Activated naive CD8-positive, alpha-beta T cell (primary cell): Measurements from ENCODE around the gene DGCR8.

Experiments used
- H3K27ac Mint-ChIP-seq: one replicate; pipeline ENCODE4 v1.8.0; 2021; ENCODE audit warnings: mixed read lengths
- H3K27me3 Mint-ChIP-seq: one replicate; pipeline ENCODE4 v1.8.0; 2021; ENCODE audit warnings: mixed read lengths
- H3K36me3 Mint-ChIP-seq: one replicate; pipeline ENCODE4 v1.8.0; 2021; ENCODE audit warnings: mixed read lengths
- H3K4me1 Mint-ChIP-seq: one replicate; pipeline ENCODE4 v1.8.0; 2021; ENCODE audit warnings: low read depth, mixed read lengths
- H3K4me3 Mint-ChIP-seq: one replicate; pipeline ENCODE4 v1.8.0; 2021; ENCODE audit warnings: mild to moderate bottlenecking, mixed read lengths
- H3K9me3 Mint-ChIP-seq: one replicate; pipeline ENCODE4 v1.8.0; 2021; ENCODE audit warnings: low read depth, mixed read lengths

Gene DGCR8

DNA sequence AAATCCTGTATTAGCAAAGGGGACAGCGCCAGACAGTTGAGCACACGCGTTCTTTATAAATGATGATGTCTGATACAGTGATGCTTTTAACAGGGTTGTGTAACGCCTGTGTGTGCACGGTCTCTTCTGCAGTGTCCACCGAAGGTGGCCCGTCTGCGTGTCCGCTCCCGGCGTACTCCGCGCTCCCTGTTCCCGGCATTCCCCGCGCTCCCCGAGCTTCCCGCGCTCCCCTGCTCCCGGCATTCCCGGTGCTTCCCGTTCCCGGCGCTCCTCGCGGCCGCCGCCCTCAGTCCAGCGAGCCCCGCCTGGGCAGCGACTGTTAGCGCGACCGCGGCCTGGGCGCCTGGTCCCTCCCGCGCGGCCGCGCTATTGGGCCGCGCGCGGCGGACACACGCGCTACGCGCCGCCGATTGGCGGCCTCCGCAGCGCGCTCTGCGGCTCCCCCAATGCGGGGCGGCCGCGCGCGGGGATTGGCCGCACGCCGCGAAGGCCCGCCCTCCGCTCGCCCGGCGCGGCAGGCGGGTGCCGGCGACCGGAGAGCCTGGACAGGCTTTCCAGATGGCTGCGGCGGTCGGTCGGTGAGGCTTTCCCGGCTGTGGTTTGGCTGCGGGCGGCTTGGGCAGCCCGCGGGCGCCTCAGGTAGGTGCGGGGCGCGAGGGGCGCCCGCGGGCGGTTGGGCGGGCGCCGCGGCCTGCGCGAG is at the start of gene DGCR8:
Gene DGCR8 (plus strand): TSS at position 497 of the 700 bp plus-strand sequence. CDS start 5,723 bp downstream, outside the sequence.
- peaks cover 38% of the 10 kb centered on the region for H3K4me1 Mint-ChIP-seq
- H3K36me3 Mint-ChIP-seq: no peaks in the 10 kb centered on the region
- H3K27ac Mint-ChIP-seq: peak within 1 kb of the TSS; percentile 85
- no peaks in the 10 kb centered on the region for H3K27me3 Mint-ChIP-seq
- H3K9me3 Mint-ChIP-seq: no peaks in the 10 kb centered on the region
- peak within 1 kb of the TSS; percentile 90 for H3K4me3 Mint-ChIP-seq

DNA sequence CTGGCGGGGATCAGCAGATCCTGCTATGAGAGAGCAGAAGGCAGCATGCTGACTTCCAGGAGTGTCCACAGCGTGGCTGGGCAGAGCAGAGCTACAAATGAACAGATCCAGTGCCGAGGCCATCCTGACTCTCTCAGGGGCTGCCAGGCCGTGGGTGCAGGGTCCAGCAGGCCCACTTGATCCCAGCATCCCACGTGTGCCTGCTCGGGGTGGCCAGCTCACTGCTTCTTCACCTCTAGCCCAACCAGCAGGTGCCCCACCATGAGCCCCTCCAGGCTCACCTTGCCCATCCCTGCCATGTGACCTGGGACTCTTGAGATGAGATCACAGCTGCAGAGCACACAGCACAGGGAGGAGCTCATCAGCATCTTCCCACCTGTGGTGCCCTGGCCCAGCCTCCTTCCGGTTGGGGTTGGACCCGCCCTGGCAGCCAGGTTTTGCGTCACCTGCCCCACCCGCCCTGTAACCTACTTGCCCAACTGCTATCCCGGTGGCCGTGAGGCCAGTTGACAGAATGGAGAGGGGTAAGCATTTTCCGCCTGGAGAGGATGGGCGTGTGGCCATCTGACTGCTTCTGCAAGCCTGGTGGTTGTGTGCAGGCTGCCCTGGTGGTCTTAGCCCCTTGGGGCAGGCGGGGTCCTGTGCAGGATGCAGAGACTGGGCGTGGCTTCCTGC is 48.2 kb upstream of the DGCR8 start:
- Mint-ChIP-seq H3K4me1 (peaks cover 14% of the 10 kb centered on the region), H3K9me3 (no peaks in the 10 kb centered on the region), H3K4me3 (no peak overlapping the region), H3K36me3 (no peaks in the 10 kb centered on the region), H3K27me3 (no peaks in the 10 kb centered on the region), H3K27ac (no peak overlapping the region)

DNA sequence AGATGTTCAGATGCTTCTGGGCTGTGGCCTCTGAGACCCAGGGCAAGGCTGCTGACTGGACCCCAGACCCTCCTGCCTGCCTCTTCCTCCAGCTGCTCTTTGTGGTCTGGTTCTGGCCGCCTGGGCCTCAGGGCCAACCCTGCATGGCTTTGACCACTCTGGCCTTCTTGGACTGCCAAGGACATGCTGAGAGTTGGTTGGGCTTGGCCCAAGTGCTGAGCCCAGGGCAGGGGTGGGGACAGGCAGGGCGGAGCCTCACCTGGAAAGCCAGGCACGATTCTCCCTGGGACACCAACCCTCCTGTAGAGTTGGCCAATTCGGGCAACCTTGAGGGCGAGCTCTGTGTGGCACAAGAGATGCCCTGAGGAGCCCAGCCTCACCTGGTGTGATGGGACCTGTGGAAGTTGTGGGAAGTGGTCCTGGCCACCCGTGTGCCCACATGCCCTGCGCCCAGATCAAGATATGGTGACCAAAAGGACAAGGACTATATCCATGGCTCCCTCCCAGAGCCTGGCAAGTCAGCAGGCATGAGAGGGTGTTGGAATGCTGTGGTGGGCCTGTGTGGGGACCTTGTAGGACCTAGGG is 47.5 kb upstream of the DGCR8 start:
- no peaks in the 10 kb centered on the region for H3K9me3 Mint-ChIP-seq
- no peak overlapping the region for H3K4me3 Mint-ChIP-seq
- no peaks in the 10 kb centered on the region for H3K27me3 Mint-ChIP-seq
- H3K4me1 Mint-ChIP-seq: peaks cover 12% of the 10 kb centered on the region
- H3K36me3 Mint-ChIP-seq: no peaks in the 10 kb centered on the region
- H3K27ac Mint-ChIP-seq: no peak overlapping the region

DNA sequence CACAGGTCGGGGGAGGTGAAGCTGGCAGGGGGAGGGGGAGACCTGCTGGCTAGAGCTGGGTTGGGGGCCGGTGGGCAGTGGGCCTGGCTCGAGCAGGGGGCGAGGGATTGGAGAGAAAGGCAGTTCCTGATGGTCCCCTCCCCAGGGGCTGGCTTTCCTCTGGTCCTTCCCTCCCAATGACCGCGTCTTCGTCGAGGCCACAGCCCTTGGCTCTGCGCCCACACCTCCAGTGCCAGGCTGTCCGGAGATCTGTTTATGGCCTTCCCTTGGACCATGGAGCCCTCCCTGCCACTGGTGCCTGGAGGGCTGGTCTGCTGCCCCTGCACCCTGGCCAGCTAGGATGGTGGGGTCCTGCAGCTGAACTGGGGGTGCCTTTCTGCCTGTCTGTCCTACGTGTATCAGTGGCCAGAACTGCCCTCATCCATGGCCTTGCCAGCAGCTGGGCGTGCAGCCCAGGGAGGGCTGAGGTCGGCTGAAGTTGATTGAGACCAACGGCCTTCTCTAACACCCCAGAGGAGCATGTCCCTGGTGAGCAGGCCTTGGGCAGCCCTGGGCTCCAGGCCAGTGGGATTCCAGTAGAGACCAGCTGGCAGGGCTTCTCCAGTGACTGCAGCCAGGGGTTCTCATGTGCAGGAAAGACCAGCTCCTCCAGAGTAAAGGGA is 46.9 kb upstream of the DGCR8 start:
- H3K9me3 Mint-ChIP-seq: no peaks in the 10 kb centered on the region
- H3K36me3 Mint-ChIP-seq: no peaks in the 10 kb centered on the region
- H3K27ac Mint-ChIP-seq: no peak overlapping the region
- H3K27me3 Mint-ChIP-seq: no peaks in the 10 kb centered on the region
- H3K4me1 Mint-ChIP-seq: peaks cover 12% of the 10 kb centered on the region
- no peak overlapping the region for H3K4me3 Mint-ChIP-seq

DNA sequence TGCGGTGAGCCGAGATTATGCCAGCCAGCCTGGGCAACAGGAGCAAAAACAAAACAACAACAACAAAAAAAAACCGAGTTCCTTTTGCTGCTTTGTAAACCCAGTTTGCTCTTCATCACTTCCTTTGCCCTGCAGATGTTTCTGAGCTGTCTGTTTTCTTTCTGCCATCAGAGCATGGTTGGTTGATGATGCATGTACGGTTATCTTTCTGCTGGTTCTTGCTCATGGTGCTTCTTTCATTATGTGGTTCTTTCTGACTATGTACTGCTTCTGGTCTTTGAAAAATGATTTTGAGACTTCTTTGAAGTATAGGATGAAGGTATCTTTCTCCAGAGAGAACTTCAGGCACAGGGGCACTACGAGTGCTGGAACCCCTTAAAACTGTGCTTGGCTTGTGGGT is 45.9 kb upstream of the DGCR8 start:
- Mint-ChIP-seq H3K4me1 (peaks cover 12% of the 10 kb centered on the region), H3K27me3 (no peaks in the 10 kb centered on the region), H3K9me3 (no peaks in the 10 kb centered on the region), H3K27ac (no peak overlapping the region), H3K36me3 (no peaks in the 10 kb centered on the region), H3K4me3 (no peak overlapping the region)

DNA sequence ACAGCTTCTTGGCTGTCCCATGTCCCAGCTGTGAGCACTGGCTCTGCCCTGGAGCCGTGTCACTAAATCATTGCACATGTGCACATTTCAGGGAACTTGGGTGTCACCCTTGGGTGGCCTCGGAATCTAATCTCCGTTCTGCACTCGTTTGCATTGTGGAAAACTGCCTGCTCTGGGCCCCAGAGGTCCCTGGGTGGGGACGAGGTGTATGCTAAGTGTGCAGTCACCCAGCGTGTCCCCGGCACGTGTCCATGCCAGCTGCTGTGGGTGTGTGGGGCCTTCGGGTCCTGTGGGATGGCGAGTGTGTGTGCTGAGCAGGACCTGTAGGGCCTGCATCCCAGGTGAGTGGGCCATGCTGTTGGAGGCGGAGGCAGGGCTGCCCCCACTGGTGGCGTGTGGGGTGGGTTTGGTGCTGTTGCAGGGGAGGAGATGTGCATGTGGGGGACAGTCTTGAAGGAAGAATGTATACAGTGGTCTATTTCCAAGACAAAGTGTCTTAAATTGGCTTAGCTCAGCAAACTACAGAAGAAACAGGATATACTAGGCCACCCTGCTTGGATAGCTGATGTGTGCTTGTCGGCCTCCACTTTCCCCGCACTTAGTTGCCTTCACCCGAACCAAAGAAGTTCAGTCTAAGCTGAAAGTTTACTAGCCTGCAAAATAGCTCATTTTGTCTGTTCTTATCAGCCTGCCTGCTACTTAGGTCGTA is 44.5 kb upstream of the DGCR8 start:
- H3K36me3 Mint-ChIP-seq: no peaks in the 10 kb centered on the region
- H3K4me3 Mint-ChIP-seq: no peak overlapping the region
- no peaks in the 10 kb centered on the region for H3K27me3 Mint-ChIP-seq
- no peaks in the 10 kb centered on the region for H3K9me3 Mint-ChIP-seq
- H3K4me1 Mint-ChIP-seq: peaks cover 11% of the 10 kb centered on the region
- no peak overlapping the region for H3K27ac Mint-ChIP-seq

DNA sequence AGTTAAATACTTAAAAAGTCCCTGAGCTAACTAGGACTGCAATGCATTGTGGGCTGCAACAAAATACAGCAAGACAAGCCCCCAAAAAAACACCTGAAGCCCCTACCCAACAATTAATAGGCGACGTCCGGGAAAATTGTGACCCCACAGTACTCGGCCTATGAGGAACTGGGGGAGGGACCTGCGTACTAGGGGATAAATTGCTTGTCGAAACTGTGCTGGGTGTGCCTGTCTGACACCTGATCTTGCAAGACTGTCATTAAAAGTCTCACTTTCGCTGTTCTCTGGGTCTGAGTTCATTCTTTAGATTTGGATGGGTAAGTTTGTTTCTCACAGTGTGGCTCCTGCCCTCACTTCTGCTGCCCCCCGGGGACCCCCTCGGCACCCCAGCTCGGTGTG is 44.0 kb upstream of the DGCR8 start:
- Mint-ChIP-seq H3K27me3 (no peaks in the 10 kb centered on the region), H3K4me3 (no peak overlapping the region), H3K27ac (no peak overlapping the region), H3K36me3 (no peaks in the 10 kb centered on the region), H3K4me1 (peaks cover 11% of the 10 kb centered on the region), H3K9me3 (no peaks in the 10 kb centered on the region)

DNA sequence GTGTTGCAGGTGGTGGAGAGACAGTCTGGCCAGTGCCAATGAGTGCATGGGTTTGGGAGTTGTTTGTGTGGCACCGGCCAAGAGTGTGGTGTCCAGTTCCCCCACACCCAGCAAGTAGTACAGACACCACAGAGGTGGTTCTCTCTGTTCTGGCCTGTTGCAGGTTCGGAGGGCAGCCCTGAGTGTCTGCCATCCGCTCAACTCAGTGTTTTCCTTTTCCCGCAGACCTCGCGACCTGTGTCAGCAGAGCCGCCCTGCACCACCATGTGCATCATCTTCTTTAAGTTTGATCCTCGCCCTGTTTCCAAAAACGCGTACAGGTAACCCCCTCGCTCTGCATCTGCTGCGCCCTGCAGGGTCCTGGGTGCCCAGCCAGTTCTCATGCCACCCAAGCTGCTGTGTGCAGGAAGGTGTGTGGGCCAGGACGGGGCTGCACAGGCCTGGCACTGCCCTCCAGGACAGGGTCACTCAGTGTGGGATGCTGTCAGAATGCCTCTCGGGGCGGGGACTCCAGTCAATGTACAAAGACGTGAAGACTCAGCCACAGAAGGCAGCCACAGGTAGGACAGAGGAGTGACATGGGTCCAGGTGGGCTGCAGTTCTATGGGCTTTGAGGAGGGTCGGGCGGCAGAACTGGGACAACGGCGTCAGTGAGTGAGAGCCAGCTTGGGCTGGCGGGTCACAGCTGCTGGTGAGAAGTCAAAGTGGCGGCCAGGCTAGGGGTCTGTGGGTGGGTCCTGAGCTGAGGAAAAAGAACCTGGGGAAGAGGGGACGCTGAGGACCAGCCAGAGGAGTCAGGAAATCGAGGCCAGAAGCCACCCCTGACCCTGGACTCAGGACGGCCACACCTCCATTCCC is 43.3 kb upstream of the DGCR8 start:
- Mint-ChIP-seq H3K27ac (no peak overlapping the region), H3K4me1 (peaks cover 7% of the 10 kb centered on the region), H3K9me3 (no peaks in the 10 kb centered on the region), H3K36me3 (no peaks in the 10 kb centered on the region), H3K4me3 (no peak overlapping the region), H3K27me3 (no peaks in the 10 kb centered on the region)

DNA sequence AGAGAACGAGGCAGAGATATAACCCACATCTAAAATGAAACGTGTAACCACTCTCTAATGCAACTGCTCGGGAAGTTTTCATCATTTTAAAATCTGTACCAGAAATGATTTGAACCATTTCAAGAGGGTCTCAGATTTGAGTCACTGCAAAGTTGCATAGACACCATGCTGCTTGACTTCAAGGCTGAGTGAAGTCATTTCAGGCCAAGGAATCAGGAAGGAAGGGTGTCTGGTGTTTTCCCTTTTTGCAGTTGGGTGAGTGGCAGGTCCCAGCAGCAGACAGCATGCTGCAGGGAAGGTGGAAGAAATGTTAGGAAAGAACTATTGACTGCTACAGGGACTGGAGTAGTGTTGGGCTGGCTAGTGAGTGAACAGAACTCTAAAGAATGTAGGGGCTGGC is 42.6 kb upstream of the DGCR8 start:
- H3K27me3 Mint-ChIP-seq: no peaks in the 10 kb centered on the region
- H3K4me3 Mint-ChIP-seq: no peak overlapping the region
- peaks cover 5% of the 10 kb centered on the region for H3K4me1 Mint-ChIP-seq
- H3K27ac Mint-ChIP-seq: no peak overlapping the region
- H3K9me3 Mint-ChIP-seq: no peaks in the 10 kb centered on the region
- H3K36me3 Mint-ChIP-seq: no peaks in the 10 kb centered on the region

DNA sequence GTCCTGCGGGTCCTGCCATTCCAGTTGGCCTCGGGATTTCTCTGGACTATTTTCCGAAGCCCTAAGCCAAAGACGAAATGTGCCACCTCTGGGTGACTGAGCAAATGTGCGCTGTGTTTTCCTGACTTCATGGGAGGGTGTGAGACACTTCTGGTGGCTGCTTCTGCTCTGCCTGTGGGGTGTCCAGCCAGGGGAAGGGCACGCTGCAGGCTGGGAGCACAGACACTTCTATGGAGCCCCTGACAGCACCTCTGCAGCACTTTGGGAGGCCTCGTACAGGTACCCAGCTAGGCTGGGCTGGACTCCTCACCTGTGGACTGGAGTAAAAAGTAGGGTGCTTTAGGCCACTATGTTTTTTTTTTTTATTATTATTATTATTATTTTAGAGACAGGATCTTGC is 41.5 kb upstream of the DGCR8 start:
- no peaks in the 10 kb centered on the region for H3K9me3 Mint-ChIP-seq
- no peak overlapping the region for H3K4me3 Mint-ChIP-seq
- H3K4me1 Mint-ChIP-seq: peaks cover 2% of the 10 kb centered on the region
- H3K36me3 Mint-ChIP-seq: no peaks in the 10 kb centered on the region
- no peaks in the 10 kb centered on the region for H3K27me3 Mint-ChIP-seq
- H3K27ac Mint-ChIP-seq: no peak overlapping the region

DNA sequence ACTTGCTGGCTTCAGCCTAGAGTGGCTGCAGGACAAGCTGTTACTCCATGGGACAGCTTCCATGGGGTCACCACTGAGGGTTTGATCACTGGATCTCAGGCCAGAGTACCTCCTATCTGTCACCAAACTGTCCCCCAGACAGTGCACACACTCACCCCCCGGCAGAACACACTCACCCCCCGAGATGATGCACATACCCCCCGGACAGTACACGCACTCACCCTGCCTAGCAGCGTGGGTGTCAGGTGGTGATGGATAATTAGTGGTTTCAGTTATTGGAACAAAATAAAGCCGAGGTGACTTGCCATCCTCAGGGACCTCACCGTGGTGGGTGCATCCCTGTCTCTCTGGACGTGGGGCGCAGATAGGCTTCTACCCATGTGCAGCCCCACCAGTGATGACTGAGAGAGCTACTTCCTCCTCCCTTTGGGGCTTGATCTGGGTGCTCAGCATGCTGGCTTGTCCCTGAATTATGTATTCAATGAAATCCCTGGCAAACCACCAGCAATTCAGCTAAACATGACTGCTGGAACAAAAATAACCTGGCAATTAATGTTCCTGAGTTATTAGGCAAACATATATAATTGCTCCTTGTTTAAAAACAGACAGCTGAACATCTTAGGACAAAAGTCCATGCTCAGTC is 40.2 kb upstream of the DGCR8 start:
- Mint-ChIP-seq H3K4me1 (no peaks in the 10 kb centered on the region), H3K27me3 (no peaks in the 10 kb centered on the region), H3K4me3 (no peak overlapping the region), H3K9me3 (no peaks in the 10 kb centered on the region), H3K27ac (no peak overlapping the region), H3K36me3 (no peaks in the 10 kb centered on the region)

DNA sequence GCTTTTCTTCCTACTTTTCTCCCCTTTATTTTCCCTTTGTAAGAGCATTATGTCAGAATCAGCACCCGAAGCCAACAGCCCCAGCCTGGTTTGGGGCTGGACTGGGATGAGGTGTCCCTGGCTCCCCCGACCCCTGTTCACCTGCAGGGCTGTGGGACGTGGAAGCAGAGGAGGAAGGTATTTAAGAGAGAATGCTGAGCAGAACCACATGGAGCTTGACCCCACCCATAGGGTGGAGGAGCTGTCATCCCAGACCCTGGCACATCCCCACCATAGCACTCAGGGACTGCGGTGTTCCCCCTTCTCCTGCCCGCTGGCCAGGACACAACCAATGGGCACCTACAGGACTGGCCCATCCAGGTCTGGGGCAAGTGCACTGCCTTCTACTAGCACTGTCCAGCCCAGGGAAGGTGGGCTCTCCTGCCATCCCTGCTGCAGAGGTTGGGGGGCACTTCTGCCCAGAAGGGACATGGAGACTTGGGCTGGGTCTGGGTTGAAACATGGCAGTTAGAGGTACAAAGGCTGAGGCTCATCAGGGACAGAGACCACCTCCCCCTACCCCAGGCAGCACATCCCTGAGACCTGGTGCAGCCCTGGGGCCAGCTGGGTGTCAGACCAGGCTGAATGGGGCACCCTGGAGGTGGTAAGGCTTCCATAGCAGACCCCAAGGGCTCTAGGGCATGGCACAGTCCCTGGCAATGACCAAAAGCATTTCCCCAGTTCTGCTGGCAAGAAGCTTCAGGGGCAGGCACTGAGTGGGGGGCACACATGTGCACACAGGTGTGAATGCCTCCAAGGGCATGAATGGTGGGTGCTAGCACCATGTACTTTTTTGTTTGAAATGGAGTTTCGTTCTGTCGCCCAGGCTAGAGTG is 39.5 kb upstream of the DGCR8 start:
- H3K4me1 Mint-ChIP-seq: no peaks in the 10 kb centered on the region
- no peaks in the 10 kb centered on the region for H3K9me3 Mint-ChIP-seq
- no peaks in the 10 kb centered on the region for H3K27me3 Mint-ChIP-seq
- H3K36me3 Mint-ChIP-seq: no peaks in the 10 kb centered on the region
- H3K4me3 Mint-ChIP-seq: no peak overlapping the region
- H3K27ac Mint-ChIP-seq: no peak overlapping the region
